HG03521 (cell line): ENCODE measurements around the gene TANGO2.

ENCODE experiments used
- ATAC-seq: cut with Tn5 transposase; IDR thresholded peaks from one replicate; pipeline ENCODE4 v1.9.1; 2021; ENCODE audit warnings: mild to moderate bottlenecking, moderate library complexity; ENCODE audit not compliant: unreplicated experiment

Gene TANGO2

DNA sequence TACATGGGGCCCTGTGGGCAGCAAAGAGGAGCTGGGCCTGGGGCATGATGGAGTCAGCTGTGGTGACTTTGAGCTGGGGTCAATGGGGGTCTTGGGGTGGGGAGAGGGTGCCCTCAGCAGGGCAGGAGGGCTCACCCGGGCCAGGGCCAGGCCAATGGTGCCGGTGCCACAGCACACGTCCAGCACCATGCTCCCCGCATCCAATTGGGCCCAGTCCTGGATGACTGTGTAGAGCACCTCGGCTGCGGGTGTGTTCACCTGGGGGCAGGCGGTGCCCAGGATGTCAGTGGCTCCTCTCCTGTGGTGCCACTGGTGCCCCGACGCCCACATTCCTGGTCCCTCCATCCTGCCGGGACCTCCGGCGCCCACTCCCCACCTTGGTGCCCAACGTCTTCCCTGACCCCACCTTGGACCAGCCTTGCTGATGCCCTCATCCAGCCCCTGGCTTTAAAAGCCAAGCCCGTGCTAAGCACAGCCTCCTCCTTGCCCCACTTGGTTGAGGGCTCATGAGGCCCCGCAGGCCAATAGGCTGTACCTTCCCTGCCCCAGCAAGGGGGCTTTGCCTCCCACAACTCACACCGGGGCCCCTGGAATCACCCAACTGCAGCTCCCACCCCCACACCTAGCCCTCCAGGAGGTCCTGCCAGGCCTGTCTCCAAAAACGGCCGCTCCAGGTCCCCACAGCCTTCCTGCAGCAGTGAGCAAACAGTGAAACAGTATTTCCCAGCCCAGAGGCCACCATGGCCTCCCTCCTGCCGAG, 92.8 kb downstream of the TANGO2 start:
- no peak for ATAC-seq

DNA sequence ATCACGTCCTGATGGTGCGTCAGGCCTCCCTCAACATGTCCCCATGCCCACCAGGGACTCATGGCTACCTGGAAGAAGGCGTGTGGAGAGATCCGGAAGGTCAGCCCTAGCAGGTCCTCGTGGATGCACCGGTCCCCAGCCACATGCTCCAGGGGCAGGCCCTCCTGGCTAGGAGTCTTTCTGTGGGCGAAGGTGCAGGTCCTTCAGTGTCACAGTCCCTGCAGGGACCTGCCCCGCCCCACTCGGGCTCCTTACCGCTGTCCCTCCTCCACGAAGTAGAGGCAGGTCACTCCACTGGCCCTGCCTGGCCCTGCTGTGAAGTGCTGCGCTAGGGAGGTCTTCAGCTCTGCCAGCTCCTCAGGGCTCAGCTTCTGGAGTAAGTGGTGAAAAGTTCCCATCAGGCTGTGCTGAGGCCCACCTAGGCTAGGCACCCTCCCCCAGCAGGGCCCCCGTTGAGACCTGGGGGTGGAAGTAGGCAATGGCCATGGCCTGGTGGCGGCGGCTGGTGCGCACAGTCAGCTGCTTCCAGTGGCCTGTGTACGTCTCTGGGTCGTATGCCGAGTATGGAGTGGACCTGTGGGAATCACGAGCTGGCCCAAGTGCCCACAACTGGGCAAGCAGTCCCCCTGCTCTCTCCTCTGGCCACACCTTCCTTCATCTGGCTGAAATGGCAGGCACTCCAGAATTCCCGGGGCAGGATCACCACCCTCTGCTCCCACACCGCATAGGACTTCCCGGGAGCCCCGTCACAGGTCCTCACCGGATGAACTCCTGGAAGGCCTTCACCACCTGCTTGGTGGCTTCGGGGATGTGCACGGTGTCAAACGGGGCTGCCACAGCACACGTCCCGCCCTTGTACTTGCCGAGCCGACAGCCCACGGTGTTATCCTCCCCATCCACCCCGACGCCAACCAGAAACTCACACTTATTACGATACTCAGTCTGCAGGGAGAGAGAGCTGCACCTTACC, 93.9 kb downstream of the TANGO2 start:
- no peak for ATAC-seq

DNA sequence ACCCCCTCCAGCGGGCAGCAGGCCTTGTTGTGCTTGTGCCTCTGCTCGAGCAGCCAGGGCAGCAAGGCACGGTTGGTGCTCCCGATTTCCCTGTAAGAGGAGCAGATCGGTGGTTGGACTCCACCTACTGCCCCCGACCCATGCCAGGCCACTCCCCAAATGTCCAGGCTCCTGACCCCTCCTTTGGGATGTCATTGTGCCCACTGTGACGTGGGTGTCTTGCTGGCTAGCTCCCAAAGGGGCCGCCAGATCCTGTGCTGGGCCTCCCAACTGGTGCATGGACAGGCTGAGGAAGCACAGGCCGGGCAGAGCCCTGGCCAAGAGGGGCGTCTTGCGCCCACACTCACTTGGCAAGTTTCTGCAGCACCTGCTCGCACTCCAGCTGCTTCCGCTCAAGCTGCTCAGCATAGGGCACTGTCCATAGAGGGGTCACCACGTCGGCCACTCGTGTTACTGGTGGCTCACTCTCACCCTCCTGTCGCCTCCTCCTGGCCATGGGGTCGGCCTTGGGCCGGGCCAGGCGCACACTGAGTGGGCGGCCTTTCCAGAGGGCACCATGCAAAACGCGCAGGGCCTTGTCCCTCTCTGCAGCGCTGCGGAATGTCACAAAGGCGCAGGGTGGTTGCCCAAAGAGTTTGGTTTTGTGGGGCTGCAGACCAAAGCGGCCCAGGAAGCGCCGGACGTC, 94.9 kb downstream of the TANGO2 start, which contains the start of gene RANBP1:
Gene RANBP1, plus strand, starts transcription at position 414 of the 685 bp plus-strand sequence. Its CDS starts 81 bp downstream, at position 495.
- ATAC-seq: no peak

GRCh38 chr22:20116376-20116950, 95.6 kb downstream of the TANGO2 start:
- no peak for ATAC-seq
